Endothelial cell of umbilical vein (primary cell): ENCODE results near the gene NFS1. TPM values are rescaled to one million over a fixed set of nuclear protein-coding genes. Genes with fewer than 3 reads are reported as not detected.

Source experiments
- BruUV-seq: library from RNA; stranded (reverse); fragments of 400-500 nt; replicated peaks from 2 replicates; lab custom pipeline; 2021; lab: Mats Ljungman, UMichigan
- CTCF ChIA-PET: fragments of 300-600, 350-600 bp; sonication (Branson Sonifier 250); formaldehyde crosslinking; loops from one replicate; lab custom pipeline; 2021; ENCODE audit warnings: antibody characterized with exemption, inconsistent platforms; lab: Charles Lee
- POLR2A ChIA-PET: fragments of 300-600, 350-600 bp; sonication (Branson Sonifier 250); formaldehyde crosslinking; loops from one replicate; lab custom pipeline; 2021; ENCODE audit warnings: antibody characterized with exemption, inconsistent platforms; lab: Charles Lee
- DNase-seq: peaks from one replicate; pipeline ENCODE4 v3.0.0-alpha.2; 2011; ENCODE audit warnings: low read depth, low spot score
- FAIRE-seq: peaks from 2 replicates; lab custom pipeline; 2011; peaks lifted over from hg19 to GRCh38; lab: Jason Lieb, UNC
- H2AFZ ChIP-seq: 2 replicates; pipeline ENCODE4 v1.6.0; 2012; ENCODE audit warnings: low read depth, low read length, control low read depth, inconsistent platforms
- H3K27ac ChIP-seq: 2 replicates; pipeline ENCODE4 v1.5.1; 2011; ENCODE audit warnings: low read depth, mild to moderate bottlenecking, control low read depth, low read length, moderate library complexity; ENCODE audit not compliant: insufficient read depth
- H3K27me3 ChIP-seq, 2 experiments: 2 replicates each; pipeline versions ENCODE4 v1.6.0 to v1.6.1; 2011; ENCODE audit warnings: low read length in 2 of 2, mixed read lengths in 1 of 2; ENCODE audit not compliant: control insufficient read depth in 2 of 2, insufficient read depth in 2 of 2
- H3K36me3 ChIP-seq, 2 experiments: 2 replicates in 1 of 2; 3 replicates in 1 of 2; pipeline ENCODE4 v1.5.1; 2011; ENCODE audit warnings: low read length in 2 of 2, mild to moderate bottlenecking in 1 of 2, moderate library complexity in 1 of 2; ENCODE audit not compliant: control insufficient read depth in 2 of 2, insufficient read depth in 2 of 2; ENCODE audit errors: extremely low read depth in 1 of 2
- H3K4me1 ChIP-seq: 3 replicates; pipeline ENCODE4 v1.5.1; 2011; ENCODE audit warnings: mild to moderate bottlenecking, low read length; ENCODE audit not compliant: control insufficient read depth, insufficient read depth; ENCODE audit errors: extremely low read depth
- H3K4me2 ChIP-seq: 2 replicates; pipeline ENCODE4 v1.6.1; 2011; ENCODE audit warnings: low read length, control low read depth, mixed read lengths; ENCODE audit not compliant: insufficient read depth
- H3K4me3 ChIP-seq, 3 experiments: fragments of 200-600 bp in 1 of 3; sonication (generic), shearing (Covaris generic) in 1 of 3; replicated peaks in 1 of 3; 2 replicates each; pipeline ENCODE4 v1.5.1; 2011 to 2016; ENCODE audit warnings: control low read depth in 3 of 3, low read length in 3 of 3, mild to moderate bottlenecking in 2 of 3, inconsistent platforms in 1 of 3, low read depth in 1 of 3, moderate library complexity in 1 of 3; ENCODE audit not compliant: insufficient read depth in 1 of 3
- H3K79me2 ChIP-seq: 2 replicates; pipeline ENCODE4 v1.6.0; 2012; ENCODE audit warnings: low read length, inconsistent platforms; ENCODE audit not compliant: control insufficient read depth, insufficient read depth
- H3K9ac ChIP-seq: replicated peaks from 2 replicates; pipeline ENCODE3; 2011; ENCODE audit warnings: low read length, control low read depth; ENCODE audit not compliant: insufficient read depth; ENCODE audit errors: extremely low read depth
- H3K9me1 ChIP-seq: replicated peaks from 3 replicates; pipeline ENCODE4 v1.6.0; 2011; ENCODE audit warnings: mild to moderate bottlenecking, low read length; ENCODE audit not compliant: control insufficient read depth, insufficient read depth; ENCODE audit errors: extremely low read depth
- H3K9me3 ChIP-seq: replicated peaks from 2 replicates; pipeline ENCODE4 v1.5.1; 2012; ENCODE audit warnings: low read length, inconsistent platforms; ENCODE audit not compliant: control insufficient read depth, insufficient read depth
- H4K20me1 ChIP-seq: replicated peaks from 2 replicates; pipeline ENCODE3; 2011; ENCODE audit warnings: mild to moderate bottlenecking, low read length; ENCODE audit not compliant: control insufficient read depth, insufficient read depth; ENCODE audit errors: extremely low read depth
- CTCF ChIP-seq, 2 donors: IDR thresholded peaks; 1 replicate in 1 of 2; 2 replicates in 1 of 2; pipeline ENCODE4 v1.5.1; 2011; ENCODE audit warnings: low read length in 2 of 2, mild to moderate bottlenecking in 2 of 2, moderate library complexity in 2 of 2, control low read depth in 1 of 2, inconsistent platforms in 1 of 2, low read depth in 1 of 2; ENCODE audit not compliant: insufficient read depth in 1 of 2; ENCODE audit errors: extremely low read depth in 1 of 2
- EZH2 ChIP-seq: IDR thresholded peaks from 2 replicates; pipeline ENCODE4 v1.6.1; 2012; ENCODE audit warnings: borderline replicate concordance, low read depth, mild to moderate bottlenecking, moderate library complexity, low read length, inconsistent platforms; ENCODE audit not compliant: severe bottlenecking
- FOS ChIP-seq: IDR thresholded peaks from 2 replicates; pipeline ENCODE4 v1.6.1; 2011; ENCODE audit warnings: mild to moderate bottlenecking, low read length, moderate library complexity, borderline replicate concordance; ENCODE audit not compliant: insufficient read depth
- GATA2 ChIP-seq: IDR thresholded peaks from 2 replicates; pipeline ENCODE4 v1.7.0; 2011; ENCODE audit warnings: low read depth, mild to moderate bottlenecking, moderate library complexity, mixed read lengths, low read length; ENCODE audit not compliant: insufficient read length, insufficient read depth
- JUN ChIP-seq: IDR thresholded peaks from 2 replicates; pipeline ENCODE4 v1.6.1; 2011; ENCODE audit warnings: borderline replicate concordance, low read depth; ENCODE audit not compliant: insufficient read length, insufficient read depth
- MAX ChIP-seq: IDR thresholded peaks from 2 replicates; pipeline ENCODE4 v1.6.1; 2011; ENCODE audit not compliant: insufficient read depth, insufficient read length
- MYC ChIP-seq: IDR thresholded peaks from one replicate; pipeline ENCODE4 v1.6.1; 2011; ENCODE audit warnings: mild to moderate bottlenecking, low read depth, low read length
- POLR2A ChIP-seq: IDR thresholded peaks from 2 replicates; pipeline ENCODE4 v1.6.1; 2012; ENCODE audit warnings: low read depth, mild to moderate bottlenecking, control low read depth, low read length
- POLR2AphosphoS5 ChIP-seq: IDR thresholded peaks from 2 replicates; pipeline ENCODE4 v1.6.1; 2012; ENCODE audit warnings: low read depth, mild to moderate bottlenecking, control low read depth, low read length, moderate library complexity; ENCODE audit not compliant: insufficient read depth
- dilution Hi-C: fragments of 300-500 bp; cut with MboI; formaldehyde crosslinking; loops from one replicate; pipeline ENCODE4 v1.15.0; 2019; ENCODE audit warnings: low sequenced_read_pairs; ENCODE audit not compliant: extremely low pct_ligation_motif_present
- intact Hi-C: fragments of 100-400 bp; cut with micrococcal nuclease; formaldehyde crosslinking; loops from one replicate; pipeline ENCODE4 v1.10.0; 2022
- polyA plus RNA-seq, 4 experiments: library from polyadenylated mRNA; depleted of rRNA in 3 of 4; stranded (reverse) in 3 of 4; unstranded in 1 of 4; fragments of >200 nt; gene quantifications; 2 replicates each; pipeline versions ENCODE4 v1.2.1 to v1.2.3, GENCODE V29; 2011 to 2012; ENCODE audit warnings: missing spikeins in 1 of 4
- total RNA-seq: library from RNA; stranded (reverse); gene quantifications from 2 replicates; pipeline ENCODE4 v1.2.3, GENCODE V29; 2021

The NFS1 gene
- total and polyA plus RNA-seq, 2 donors (not counting 3 experiments of a cell fraction or from before 2014, with no cell fraction given): 25.1 to 28.4 TPM

- Histone ChIP-seq H3K9me1 (no peaks in the 10 kb centered on the region), H3K27me3 (no peaks in the 10 kb centered on the region), H3K79me2 (peaks cover 89% of the 10 kb centered on the region), H3K27ac (no peak overlapping the region), H3K4me1 (peaks cover 12% of the 10 kb centered on the region), H3K4me3 (no peak overlapping the region), H3K36me3 (peaks cover 34 to 58% of the 10 kb centered on the region in 2 experiments), H2AFZ (no peak overlapping the region), H3K9me3 (no peaks in the 10 kb centered on the region), H3K4me2 (no peak overlapping the region), H4K20me1 (peaks cover 39% of the 10 kb centered on the region), H3K9ac (no peak overlapping the region)
- no peak for FAIRE-seq
- ChIA-PET POLR2A (interaction anchor here (1.1 to 1.4 kb wide), 2 partner anchors 10 to 13 kb away, joined by 3 to 6 read pairs; partner anchors contain the start of gene RBM39), CTCF (interaction anchor here (0.9 to 1.5 kb wide), 3 partner anchors 7 to 37 kb away, joined by 3 to 5 read pairs (median 3); partner anchors contain the start of gene RBM39)
- no peak for TF ChIP-seq POLR2A
- no peak for TF ChIP-seq GATA2
- TF ChIP-seq CTCF (IDR thresholded peaks at IDR 0.05; ENCODE audit: extremely low read depth in 1 of 2, insufficient read depth in 1 of 2, low read depth in 1 of 2, low read length in 2 of 2): no peak
- no peak for TF ChIP-seq JUN
- TF ChIP-seq POLR2AphosphoS5: no peak
- no peak for TF ChIP-seq MYC
- no peak for TF ChIP-seq FOS
- no peak for TF ChIP-seq MAX
- no peak for TF ChIP-seq EZH2
- DNase-seq: no peak
- BruUV-seq: no TSS peak
- intact Hi-C loops: loop anchor here (5.0 kb wide), 1 partner anchor 40 kb away; the partner anchor contains the start of gene PHF20
- dilution Hi-C loops: no loop called here
Observed at GRCh38 chr20:35731862-35732643, 32.9 kb upstream of the NFS1 start.
